Mesendoderm (in vitro differentiated cells): ENCODE measurements around the gene MAGEF1.

Experiments used
- DNase-seq: peaks from one replicate; pipeline ENCODE4 v3.0.0; 2013
- H2AK5ac ChIP-seq: 2 replicates; pipeline ENCODE4 v1.6.1; 2013; ENCODE audit warnings: low read length, inconsistent platforms
- H2BK120ac ChIP-seq: 2 replicates; pipeline ENCODE4 v1.6.1; 2013; ENCODE audit warnings: low read depth, mild to moderate bottlenecking, low read length, moderate library complexity, mixed read lengths
- H2BK15ac ChIP-seq: replicated peaks from 2 replicates; pipeline ENCODE4 v1.6.1; 2013; ENCODE audit warnings: low read depth, mild to moderate bottlenecking, moderate library complexity
- H2BK5ac ChIP-seq: 2 replicates; pipeline ENCODE4 v1.6.1; 2013; ENCODE audit warnings: low read length, inconsistent platforms
- H3K18ac ChIP-seq: 2 replicates; pipeline ENCODE4 v1.6.1; 2013; ENCODE audit warnings: mild to moderate bottlenecking, low read length, mixed read lengths
- H3K23ac ChIP-seq: one replicate; pipeline ENCODE4 v1.6.1; 2013; ENCODE audit warnings: low read length
- H3K27ac ChIP-seq: 2 replicates; pipeline ENCODE4 v1.5.1; 2013; ENCODE audit warnings: low read depth, mild to moderate bottlenecking, inconsistent platforms, low read length, moderate library complexity
- H3K27me3 ChIP-seq: 2 replicates; pipeline ENCODE4 v1.6.1; 2013; ENCODE audit warnings: low read length, control low read depth, mild to moderate bottlenecking, inconsistent platforms; ENCODE audit not compliant: insufficient read depth, poor library complexity
- H3K36me3 ChIP-seq: 2 replicates; pipeline ENCODE4 v1.6.1; 2013; ENCODE audit warnings: low read length, inconsistent platforms; ENCODE audit not compliant: control insufficient read depth, insufficient read depth
- H3K4ac ChIP-seq: one replicate; pipeline ENCODE4 v1.6.1; 2013; ENCODE audit warnings: low read depth, mild to moderate bottlenecking, low read length, moderate library complexity
- H3K4me1 ChIP-seq: 2 replicates; pipeline ENCODE4 v1.6.1; 2013; ENCODE audit warnings: low read depth, low read length, inconsistent platforms; ENCODE audit not compliant: control insufficient read depth
- H3K4me2 ChIP-seq: 2 replicates; pipeline ENCODE4 v1.6.1; 2013; ENCODE audit warnings: low read length
- H3K4me3 ChIP-seq: 2 replicates; pipeline ENCODE4 v1.5.1; 2013; ENCODE audit warnings: mild to moderate bottlenecking, low read length
- H3K56ac ChIP-seq: one replicate; pipeline ENCODE4 v1.6.1; 2013; ENCODE audit warnings: low read length
- H3K79me1 ChIP-seq: 2 replicates; pipeline ENCODE4 v1.6.1; 2013; ENCODE audit warnings: low read length, inconsistent platforms
- H3K79me2 ChIP-seq: 2 replicates; pipeline ENCODE4 v1.6.1; 2013; ENCODE audit warnings: mild to moderate bottlenecking, low read length; ENCODE audit not compliant: control insufficient read depth, insufficient read depth
- H3K9ac ChIP-seq: 2 replicates; pipeline ENCODE4 v1.6.1; 2013; ENCODE audit warnings: low read length, inconsistent platforms
- H4K5ac ChIP-seq: one replicate; pipeline ENCODE4 v1.6.1; 2013; ENCODE audit warnings: low read length
- H4K8ac ChIP-seq: one replicate; pipeline ENCODE4 v1.6.1; 2013; ENCODE audit warnings: low read depth, mild to moderate bottlenecking, control low read depth, low read length, moderate library complexity
- WGBS: extraction: QIAGEN DNeasy Blood & Tissue Kit; methylation state at CpG from one replicate; pipeline ENCODE4 v1.1.7; 2013; ENCODE audit warnings: low lambda C conversion rate, missing lambda C conversion rate; ENCODE audit not compliant: insufficient coverage; ENCODE audit errors: extremely low coverage; 5-methylcytosine and 5-hydroxymethylcytosine counted together

The MAGEF1 gene

GRCh38 chr3:184734903-184735701 is 23.2 kb upstream of the MAGEF1 start:
- Histone ChIP-seq H3K18ac (no peak overlapping the region), H2BK5ac (no peak overlapping the region), H4K8ac (no peak overlapping the region), H3K4me1 (peaks cover 12% of the 10 kb centered on the region), H4K5ac (no peak overlapping the region), H3K36me3 (no peaks in the 10 kb centered on the region), H3K4me2 (no peak overlapping the region), H3K79me1 (no peaks in the 10 kb centered on the region), H2BK120ac (no peak overlapping the region), H3K4ac (no peak overlapping the region), H2BK15ac (no peak overlapping the region), H3K27me3 (no peaks in the 10 kb centered on the region), H2AK5ac (peak overlapping the region; percentile 64), H3K4me3 (no peak overlapping the region), H3K56ac (peak overlapping the region; percentile 30), H3K79me2 (no peaks in the 10 kb centered on the region), H3K23ac (no peak overlapping the region), H3K9ac (no peak overlapping the region), H3K27ac (no peak overlapping the region)
- no CpG with 5 or more reads among the region's 14 CpGs for WGBS
- no peak for DNase-seq

DNA sequence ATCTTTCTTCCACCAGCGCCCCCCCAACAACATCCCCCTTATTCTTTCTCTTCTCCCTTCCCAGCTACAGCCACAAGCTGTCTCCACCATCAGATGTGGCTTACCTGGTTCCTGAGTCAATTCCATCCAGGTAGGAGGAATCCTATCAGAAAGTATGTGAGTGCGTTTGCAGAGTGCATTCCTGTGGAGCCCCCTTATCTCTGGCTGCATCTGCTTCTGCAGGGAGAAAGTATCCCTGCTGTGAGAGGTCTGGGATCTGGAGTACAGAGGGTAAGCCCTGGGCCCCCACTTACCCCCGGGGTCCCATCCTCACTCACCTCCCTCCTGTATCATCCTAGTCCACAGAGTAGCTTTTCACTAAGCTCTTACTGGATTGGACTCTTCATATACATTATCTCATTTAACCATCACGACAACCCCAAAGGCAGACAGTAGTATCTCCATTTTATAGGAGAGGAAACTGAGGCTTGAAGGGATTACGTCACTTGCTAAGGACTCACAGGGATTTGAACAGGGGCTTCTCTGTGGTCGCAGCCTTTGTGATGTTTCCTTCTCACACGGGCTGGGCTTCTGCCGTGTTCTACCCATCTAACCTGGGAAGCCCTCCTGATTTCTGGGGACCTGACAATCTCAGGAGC is 22.2 kb upstream of the MAGEF1 start:
- no CpG with 5 or more reads among the region's 8 CpGs for WGBS
- H3K18ac ChIP-seq = no peak overlapping the region
- H3K9ac ChIP-seq = no peak overlapping the region
- peak; percentile 78 for DNase-seq
- H3K4me3 ChIP-seq = no peak overlapping the region
- H3K56ac ChIP-seq = no peak overlapping the region
- H3K79me2 ChIP-seq = no peaks in the 10 kb centered on the region
- H2BK5ac ChIP-seq = no peak overlapping the region
- H3K27me3 ChIP-seq = no peaks in the 10 kb centered on the region
- H3K23ac ChIP-seq = no peak overlapping the region
- H4K8ac ChIP-seq = no peak overlapping the region
- no peaks in the 10 kb centered on the region for H3K36me3 ChIP-seq
- H3K4ac ChIP-seq = no peak overlapping the region
- H2AK5ac ChIP-seq = no peak overlapping the region
- H3K4me1 ChIP-seq = peaks cover 12% of the 10 kb centered on the region
- no peak overlapping the region for H2BK15ac ChIP-seq
- no peak overlapping the region for H3K27ac ChIP-seq
- H3K79me1 ChIP-seq = no peaks in the 10 kb centered on the region
- no peak overlapping the region for H4K5ac ChIP-seq
- no peak overlapping the region for H2BK120ac ChIP-seq
- H3K4me2 ChIP-seq = no peak overlapping the region

DNA sequence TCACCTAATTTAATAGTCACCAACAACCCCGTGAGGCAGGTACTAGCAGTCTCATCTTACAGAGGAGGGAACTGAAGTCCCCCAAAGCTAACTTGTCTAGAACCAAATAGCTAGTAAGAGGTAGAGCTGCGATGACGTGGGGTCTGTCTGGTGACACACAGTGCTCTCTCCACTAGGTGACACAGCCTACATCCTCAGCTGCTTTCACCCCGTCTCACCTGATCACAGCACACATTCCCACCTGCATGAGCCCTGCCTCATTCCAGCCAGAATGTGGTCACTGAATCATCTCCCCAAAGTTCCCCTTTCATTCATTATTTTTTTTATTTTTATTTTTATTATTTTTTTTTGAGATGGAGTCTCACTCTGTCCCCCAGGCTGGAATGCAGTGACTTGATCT is 21.3 kb upstream of the MAGEF1 start:
- H2AK5ac ChIP-seq = peak overlapping the region; percentile 9
- H4K8ac ChIP-seq = no peak overlapping the region
- DNase-seq = no peak
- no peak overlapping the region for H4K5ac ChIP-seq
- no peak overlapping the region for H2BK5ac ChIP-seq
- H3K79me1 ChIP-seq = no peaks in the 10 kb centered on the region
- no peak overlapping the region for H2BK120ac ChIP-seq
- H3K9ac ChIP-seq = no peak overlapping the region
- H3K4ac ChIP-seq = no peak overlapping the region
- no peaks in the 10 kb centered on the region for H3K27me3 ChIP-seq
- H3K4me2 ChIP-seq = no peak overlapping the region
- H3K36me3 ChIP-seq = no peaks in the 10 kb centered on the region
- no peak overlapping the region for H2BK15ac ChIP-seq
- H3K4me3 ChIP-seq = no peak overlapping the region
- no peak overlapping the region for H3K27ac ChIP-seq
- no peak overlapping the region for H3K23ac ChIP-seq
- peaks cover 12% of the 10 kb centered on the region for H3K4me1 ChIP-seq
- WGBS = no CpG with 5 or more reads among the region's 4 CpGs
- H3K79me2 ChIP-seq = no peaks in the 10 kb centered on the region
- no peak overlapping the region for H3K18ac ChIP-seq
- H3K56ac ChIP-seq = no peak overlapping the region

GRCh38 chr3:184731786-184732537 is 20.1 kb upstream of the MAGEF1 start:
- Histone ChIP-seq H3K27me3 (no peaks in the 10 kb centered on the region), H3K79me1 (no peaks in the 10 kb centered on the region), H3K9ac (no peak overlapping the region), H4K5ac (no peak overlapping the region), H2BK120ac (no peak overlapping the region), H4K8ac (no peak overlapping the region), H3K23ac (peak overlapping the region; percentile 30), H2BK5ac (no peak overlapping the region), H2BK15ac (no peak overlapping the region), H3K18ac (no peak overlapping the region), H3K4me3 (no peak overlapping the region), H3K4me2 (no peak overlapping the region), H3K4ac (no peak overlapping the region), H2AK5ac (no peak overlapping the region), H3K4me1 (peaks cover 14% of the 10 kb centered on the region), H3K27ac (no peak overlapping the region), H3K56ac (no peak overlapping the region), H3K79me2 (no peaks in the 10 kb centered on the region), H3K36me3 (no peaks in the 10 kb centered on the region)
- WGBS = no CpG with 5 or more reads among the region's 11 CpGs
- DNase-seq = no peak

- no peak overlapping the region for H2BK15ac ChIP-seq
- H4K8ac ChIP-seq = no peak overlapping the region
- no peak overlapping the region for H3K9ac ChIP-seq
- no peaks in the 10 kb centered on the region for H3K36me3 ChIP-seq
- no peak overlapping the region for H3K23ac ChIP-seq
- H3K4ac ChIP-seq = no peak overlapping the region
- H3K56ac ChIP-seq = no peak overlapping the region
- no peak overlapping the region for H2BK5ac ChIP-seq
- no peak overlapping the region for H4K5ac ChIP-seq
- no peaks in the 10 kb centered on the region for H3K79me1 ChIP-seq
- no peak overlapping the region for H2AK5ac ChIP-seq
- H3K4me2 ChIP-seq = no peak overlapping the region
- WGBS = no CpG with 5 or more reads among the region's 2 CpGs
- H2BK120ac ChIP-seq = no peak overlapping the region
- no peaks in the 10 kb centered on the region for H3K79me2 ChIP-seq
- no peak overlapping the region for H3K18ac ChIP-seq
- H3K27ac ChIP-seq = no peak overlapping the region
- H3K4me1 ChIP-seq = peaks cover 14% of the 10 kb centered on the region
- DNase-seq = no peak
- no peaks in the 10 kb centered on the region for H3K27me3 ChIP-seq
- H3K4me3 ChIP-seq = no peak overlapping the region
These were observed 19.1 kb upstream of the MAGEF1 start for GRCh38 chr3:184730924-184731323.
